ENCODE data around the gene GSN. TPM values are rescaled to one million over a fixed set of nuclear protein-coding genes. Genes with fewer than 3 reads are reported as not detected.

Gene GSN
- total RNA-seq, 2 donors from 2014 or later, result 57.0 to 77.2 TPM

DNA sequence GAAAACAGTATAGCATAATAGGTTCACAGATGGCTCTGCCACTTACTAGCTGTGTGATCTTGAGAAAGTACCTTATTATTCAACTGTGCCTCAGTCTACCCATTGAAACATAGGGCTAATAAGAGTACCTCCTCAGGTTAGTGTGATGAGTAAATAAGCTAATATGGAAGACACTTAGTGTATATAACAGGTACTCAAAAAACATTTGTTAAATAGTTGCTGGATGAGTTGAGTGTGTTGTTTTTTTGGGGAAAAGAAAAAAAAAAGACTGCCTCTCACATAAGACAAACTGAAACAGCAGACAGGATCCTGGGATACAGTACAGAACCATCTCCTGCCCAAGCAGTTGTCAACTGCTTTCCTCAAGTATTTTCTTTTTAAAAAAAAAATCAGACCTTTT is 96.9 kb downstream of the GSN start:
- no peaks in the 10 kb centered on the region for H3K36me3 Mint-ChIP-seq (ENCODE audit: low read depth)
- H3K27ac Mint-ChIP-seq, result no peak overlapping the region
- no peak overlapping the region for H3K9ac ChIP-seq (ENCODE audit: extremely low read depth, low read length, poor library complexity, severe bottlenecking)
- H3K4me1 ChIP-seq (ENCODE audit: control insufficient read depth, insufficient read depth, low read length), result peaks cover 8% of the 10 kb centered on the region
- H3K9me3 ChIP-seq (ENCODE audit: control insufficient read depth, low read length), result no peaks in the 10 kb centered on the region
- H3K4me3 ChIP-seq (ENCODE audit: low read length), result no peak overlapping the region
- H3K9me3 Mint-ChIP-seq, result no peaks in the 10 kb centered on the region
- no peaks in the 10 kb centered on the region for H3K36me3 ChIP-seq (ENCODE audit: control insufficient read depth, insufficient read depth, low read length)
- peaks cover 38% of the 10 kb centered on the region for H3K4me1 Mint-ChIP-seq
- peaks cover 12% of the 10 kb centered on the region for H3K27me3 Mint-ChIP-seq (ENCODE audit: insufficient read depth)
- no peak for DNase-seq
- TF ChIP-seq, protein P1, sequence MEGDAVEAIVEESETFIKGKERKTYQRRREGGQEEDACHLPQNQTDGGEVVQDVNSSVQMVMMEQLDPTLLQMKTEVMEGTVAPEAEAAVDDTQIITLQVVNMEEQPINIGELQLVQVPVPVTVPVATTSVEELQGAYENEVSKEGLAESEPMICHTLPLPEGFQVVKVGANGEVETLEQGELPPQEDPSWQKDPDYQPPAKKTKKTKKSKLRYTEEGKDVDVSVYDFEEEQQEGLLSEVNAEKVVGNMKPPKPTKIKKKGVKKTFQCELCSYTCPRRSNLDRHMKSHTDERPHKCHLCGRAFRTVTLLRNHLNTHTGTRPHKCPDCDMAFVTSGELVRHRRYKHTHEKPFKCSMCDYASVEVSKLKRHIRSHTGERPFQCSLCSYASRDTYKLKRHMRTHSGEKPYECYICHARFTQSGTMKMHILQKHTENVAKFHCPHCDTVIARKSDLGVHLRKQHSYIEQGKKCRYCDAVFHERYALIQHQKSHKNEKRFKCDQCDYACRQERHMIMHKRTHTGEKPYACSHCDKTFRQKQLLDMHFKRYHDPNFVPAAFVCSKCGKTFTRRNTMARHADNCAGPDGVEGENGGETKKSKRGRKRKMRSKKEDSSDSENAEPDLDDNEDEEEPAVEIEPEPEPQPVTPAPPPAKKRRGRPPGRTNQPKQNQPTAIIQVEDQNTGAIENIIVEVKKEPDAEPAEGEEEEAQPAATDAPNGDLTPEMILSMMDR (conservative IDR thresholded peaks at IDR 0.05), result no peak
- no peak overlapping the region for H3K4me3 Mint-ChIP-seq
- H3K27me3 ChIP-seq (ENCODE audit: control insufficient read depth, insufficient read depth, low read length, poor library complexity, severe bottlenecking), result peaks cover 13% of the 10 kb centered on the region
- no peak overlapping the region for H3K27ac ChIP-seq (ENCODE audit: low read depth, low read length)

DNA sequence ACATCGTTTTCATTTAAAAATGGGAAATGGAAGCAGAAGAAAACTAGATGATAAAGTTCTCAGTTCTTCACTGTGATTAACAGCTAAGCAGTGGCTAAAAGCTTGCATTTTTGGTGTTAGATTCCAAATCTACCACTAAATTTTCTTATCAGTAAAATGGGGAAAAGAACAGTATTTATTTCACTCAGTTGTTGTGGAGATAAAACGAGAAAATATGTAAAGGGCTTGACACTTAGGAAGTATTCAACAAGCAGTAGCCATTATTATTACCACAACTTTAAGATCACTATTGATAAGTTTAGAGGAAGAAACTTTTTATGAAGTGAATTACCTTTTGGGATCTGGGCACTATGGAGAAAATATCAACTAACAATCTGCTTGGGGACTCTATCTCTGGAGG is 97.6 kb downstream of the GSN start:
- TF ChIP-seq, protein P1 (conservative IDR thresholded peaks at IDR 0.05), result no peak
- H3K36me3 Mint-ChIP-seq (ENCODE audit: low read depth), result no peaks in the 10 kb centered on the region
- 91% methylated on average over 1 of the region's 2 CpGs; no CpG with 5 or more reads in 1 of the 2 experiments for WGBS, 2 experiments (ENCODE audit: insufficient coverage in 1 of 2, insufficient read length in 1 of 2)
- H3K4me1 Mint-ChIP-seq, result peaks cover 38% of the 10 kb centered on the region
- H3K27ac ChIP-seq (ENCODE audit: low read depth, low read length), result no peak overlapping the region
- H3K9ac ChIP-seq (ENCODE audit: extremely low read depth, low read length, poor library complexity, severe bottlenecking), result no peak overlapping the region
- H3K36me3 ChIP-seq (ENCODE audit: control insufficient read depth, insufficient read depth, low read length), result no peaks in the 10 kb centered on the region
- H3K9me3 ChIP-seq (ENCODE audit: control insufficient read depth, low read length), result no peaks in the 10 kb centered on the region
- no peak overlapping the region for H3K4me3 ChIP-seq (ENCODE audit: low read length)
- H3K27ac Mint-ChIP-seq, result no peak overlapping the region
- H3K9me3 Mint-ChIP-seq, result peaks cover 4% of the 10 kb centered on the region
- no peak overlapping the region for H3K4me3 Mint-ChIP-seq
- no peak for DNase-seq
- peaks cover 15% of the 10 kb centered on the region for H3K27me3 Mint-ChIP-seq (ENCODE audit: insufficient read depth)
- peaks cover 8% of the 10 kb centered on the region for H3K4me1 ChIP-seq (ENCODE audit: control insufficient read depth, insufficient read depth, low read length)
- peaks cover 13% of the 10 kb centered on the region for H3K27me3 ChIP-seq (ENCODE audit: control insufficient read depth, insufficient read depth, low read length, poor library complexity, severe bottlenecking)

DNA sequence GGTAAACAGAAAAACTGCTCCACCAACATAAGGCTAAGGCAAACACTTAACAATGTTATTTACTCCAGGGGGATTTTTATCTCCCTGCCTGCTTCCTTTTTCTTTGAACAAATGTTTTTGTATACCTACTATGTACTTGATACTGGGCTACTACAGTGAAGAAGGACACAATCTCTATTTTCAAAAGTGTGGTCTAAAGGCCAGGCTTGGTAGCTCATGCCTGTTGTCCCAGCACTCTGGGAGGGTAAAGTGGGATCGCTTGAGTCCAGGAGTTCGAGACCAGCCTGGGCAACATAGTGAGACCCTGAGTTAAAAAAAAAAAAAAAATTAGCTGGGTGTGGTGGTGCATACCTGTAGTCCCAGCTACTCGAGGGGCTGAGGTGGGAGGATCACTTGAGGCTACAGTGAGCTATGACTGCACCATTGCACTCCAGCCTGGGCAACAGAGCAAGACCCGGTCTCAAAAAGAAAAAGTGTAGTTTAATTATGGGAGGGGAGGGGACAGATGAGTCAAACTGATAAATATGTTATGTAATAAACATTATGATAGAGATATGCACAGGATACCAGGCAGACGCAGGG is 98.7 kb downstream of the GSN start:
- H3K4me1 Mint-ChIP-seq, result peaks cover 38% of the 10 kb centered on the region
- Histone ChIP-seq H3K27ac (ENCODE audit: low read depth, low read length) (no peak overlapping the region), H3K9me3 (ENCODE audit: control insufficient read depth, low read length) (no peaks in the 10 kb centered on the region), H3K36me3 (ENCODE audit: control insufficient read depth, insufficient read depth, low read length) (no peaks in the 10 kb centered on the region), H3K9ac (ENCODE audit: extremely low read depth, low read length, poor library complexity, severe bottlenecking) (no peak overlapping the region), H3K4me1 (ENCODE audit: control insufficient read depth, insufficient read depth, low read length) (peaks cover 8% of the 10 kb centered on the region), H3K27me3 (ENCODE audit: control insufficient read depth, insufficient read depth, low read length, poor library complexity, severe bottlenecking) (peaks cover 13% of the 10 kb centered on the region), H3K4me3 (ENCODE audit: low read length) (no peak overlapping the region)
- H3K27me3 Mint-ChIP-seq (ENCODE audit: insufficient read depth), result peaks cover 16% of the 10 kb centered on the region
- H3K36me3 Mint-ChIP-seq (ENCODE audit: low read depth), result no peaks in the 10 kb centered on the region
- H3K27ac Mint-ChIP-seq, result no peak overlapping the region
- no peak for DNase-seq
- peaks cover 7% of the 10 kb centered on the region for H3K9me3 Mint-ChIP-seq
- 93 to 94% methylated on average over 3 to 5 of the region's 5 CpGs for WGBS, 2 experiments (ENCODE audit: insufficient coverage in 1 of 2, insufficient read length in 1 of 2)
- no peak overlapping the region for H3K4me3 Mint-ChIP-seq
- TF ChIP-seq, protein P1 (conservative IDR thresholded peaks at IDR 0.05), result no peak

Measured in endodermal cell (in vitro differentiated cells).